Stimulated activated CD4-positive, alpha-beta T cell treated with anti-CD3 and anti-CD28 coated beads, Interleukin-15, amount 100 ng/mL, for 24 hours (primary cell): ENCODE measurements around the gene FXR1.

Experiments used
- DNase-seq: peaks from one replicate; pipeline ENCODE4 v3.0.0-alpha.2; 2020

Gene FXR1

DNA sequence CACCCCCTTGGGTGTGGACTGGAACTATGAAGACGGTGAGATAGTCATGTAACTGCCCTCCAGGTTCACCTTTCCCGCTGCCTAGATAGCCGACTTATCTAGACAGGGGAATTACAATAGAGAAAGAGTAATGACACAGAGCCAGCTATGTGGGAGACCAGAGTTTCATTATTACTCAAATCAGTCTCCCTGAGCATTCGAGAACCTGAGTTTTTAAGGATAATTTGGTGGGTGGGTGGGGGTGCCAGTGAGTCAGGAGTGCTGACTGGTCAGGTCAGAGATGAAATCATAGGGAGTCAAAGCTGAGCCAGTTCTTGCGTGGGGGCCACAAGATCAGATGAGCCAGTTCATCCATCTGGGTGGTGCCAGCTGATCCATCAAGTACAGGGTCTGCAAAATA, 96.8 kb downstream of the FXR1 start:
- peak; percentile 51 for DNase-seq

DNA sequence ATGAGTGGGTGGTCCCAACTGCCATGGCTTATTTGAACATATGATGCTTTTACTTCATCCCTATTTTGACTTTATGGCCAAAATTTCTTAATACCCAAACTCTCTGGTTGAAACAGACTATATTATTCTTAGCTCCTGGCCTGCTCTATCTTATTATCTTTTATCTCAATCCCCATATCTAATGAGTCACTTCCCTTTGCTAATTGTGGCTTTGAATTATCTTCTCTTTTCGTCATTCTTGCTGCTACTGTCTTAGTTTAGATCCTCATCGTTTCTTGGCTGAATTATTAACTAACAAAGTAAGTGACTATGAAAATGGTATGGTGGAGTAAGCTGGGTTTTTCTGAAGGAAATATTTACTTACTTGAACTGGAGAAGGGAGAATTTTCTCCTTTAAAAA, 105.2 kb downstream of the FXR1 start:
- no peak for DNase-seq

DNA sequence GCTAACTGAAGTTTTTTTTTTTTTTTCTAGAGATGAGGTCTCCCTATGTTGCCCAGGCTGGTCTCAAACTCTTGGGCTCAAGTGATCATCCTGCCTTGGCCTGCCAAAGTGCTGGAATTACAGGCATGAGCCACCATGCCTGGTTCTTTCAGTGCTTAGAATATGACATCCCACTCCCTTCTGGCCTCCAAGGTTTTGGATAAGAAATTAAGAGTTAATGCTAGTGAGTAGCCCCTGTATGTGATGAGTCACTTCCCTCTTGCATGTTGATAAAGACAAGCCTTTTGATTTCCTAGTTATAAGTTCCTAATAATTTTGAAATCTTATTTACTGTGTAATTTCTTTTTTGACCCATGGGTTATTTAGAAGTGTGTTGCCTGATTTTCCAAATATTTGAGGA, 112.7 kb downstream of the FXR1 start:
- no peak for DNase-seq

DNA sequence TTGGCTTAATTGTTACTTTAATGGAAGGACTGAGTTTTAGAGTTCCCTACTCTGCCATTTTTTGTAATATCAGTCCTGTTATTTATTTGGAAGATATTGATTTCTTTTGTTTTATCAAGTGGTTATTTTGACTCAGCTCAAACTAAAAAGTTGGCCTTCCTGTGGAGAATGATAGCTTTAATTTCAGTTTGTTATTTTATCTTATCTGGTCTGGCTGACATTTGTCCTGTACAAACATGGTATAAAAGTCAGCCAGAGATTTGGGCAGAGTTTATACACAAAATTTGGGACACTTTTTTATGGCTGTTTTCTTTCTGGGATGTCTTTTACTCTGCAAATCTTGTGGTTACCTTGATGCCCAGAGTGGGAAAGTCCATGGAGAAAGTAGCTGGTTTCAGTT, 118.5 kb downstream of the FXR1 start:
- no peak for DNase-seq
